CD4-positive, alpha-beta T cell treated with Interleukin-17A for 4 hours (primary cell): ENCODE measurements around the gene ENTHD1.
"Not testable (repeated sequence)": the region's sequence is repeated elsewhere in the genome, so short reads cannot be mapped to it uniquely, and the experiment has no call there.

Experiments
- DNase-seq: peaks from one replicate; pipeline ENCODE4 v3.0.0-alpha.2; 2020; ENCODE audit warnings: mixed read lengths

The ENTHD1 gene

GRCh38 chr22:39897841-39898240 lies 4.3 kb upstream of the ENTHD1 start:
- DNase-seq: no peak

- DNase-seq: no peak
These were observed 2.9 kb upstream of the ENTHD1 start for GRCh38 chr22:39896313-39896996.

GRCh38 chr22:39895682-39896081 lies 2.1 kb upstream of the ENTHD1 start:
- no peak for DNase-seq

GRCh38 chr22:39894554-39895092 lies 1.1 kb upstream of the ENTHD1 start:
- DNase-seq: no peak

GRCh38 chr22:39889924-39890323 lies 3.6 kb downstream of the ENTHD1 start:
- not testable (repeated sequence) for DNase-seq

- DNase-seq: no peak
These were observed 10.5 kb downstream of the ENTHD1 start for GRCh38 chr22:39883057-39883456.

GRCh38 chr22:39880722-39881121 lies 12.8 kb downstream of the ENTHD1 start:
- no peak for DNase-seq

GRCh38 chr22:39877079-39877845 lies 16.3 kb downstream of the ENTHD1 start:
- DNase-seq: no peak

- DNase-seq: not testable (repeated sequence)
These were observed 18.2 kb downstream of the ENTHD1 start for GRCh38 chr22:39875176-39875885.

- no peak for DNase-seq
These were observed 19.6 kb downstream of the ENTHD1 start for GRCh38 chr22:39873965-39874364.

GRCh38 chr22:39872548-39872947 lies 21.0 kb downstream of the ENTHD1 start:
- no peak for DNase-seq

GRCh38 chr22:39871008-39871798 lies 22.4 kb downstream of the ENTHD1 start:
- DNase-seq: no peak

GRCh38 chr22:39869797-39870196 lies 23.8 kb downstream of the ENTHD1 start:
- not testable (repeated sequence) for DNase-seq

GRCh38 chr22:39868741-39869140 lies 24.8 kb downstream of the ENTHD1 start:
- no peak for DNase-seq

GRCh38 chr22:39859903-39860588 lies 33.5 kb downstream of the ENTHD1 start:
- no peak for DNase-seq

- DNase-seq: no peak
These were observed 37.0 kb downstream of the ENTHD1 start for GRCh38 chr22:39856588-39856987.

- no peak for DNase-seq
These were observed 40.8 kb downstream of the ENTHD1 start for GRCh38 chr22:39852799-39853198.

GRCh38 chr22:39851606-39852315 lies 41.8 kb downstream of the ENTHD1 start:
- DNase-seq: no peak

GRCh38 chr22:39847477-39847876 lies 46.1 kb downstream of the ENTHD1 start:
- DNase-seq: no peak

GRCh38 chr22:39846539-39846938 lies 47.0 kb downstream of the ENTHD1 start:
- not testable (repeated sequence) for DNase-seq

GRCh38 chr22:39845529-39845928 lies 48.0 kb downstream of the ENTHD1 start:
- DNase-seq: no peak
